Measurements from ENCODE around the gene CFAP65.

CFAP65 gene

GRCh38 chr2:218990612-218991011, 50.7 kb downstream of the CFAP65 start:
- no peak for DNase-seq

DNA sequence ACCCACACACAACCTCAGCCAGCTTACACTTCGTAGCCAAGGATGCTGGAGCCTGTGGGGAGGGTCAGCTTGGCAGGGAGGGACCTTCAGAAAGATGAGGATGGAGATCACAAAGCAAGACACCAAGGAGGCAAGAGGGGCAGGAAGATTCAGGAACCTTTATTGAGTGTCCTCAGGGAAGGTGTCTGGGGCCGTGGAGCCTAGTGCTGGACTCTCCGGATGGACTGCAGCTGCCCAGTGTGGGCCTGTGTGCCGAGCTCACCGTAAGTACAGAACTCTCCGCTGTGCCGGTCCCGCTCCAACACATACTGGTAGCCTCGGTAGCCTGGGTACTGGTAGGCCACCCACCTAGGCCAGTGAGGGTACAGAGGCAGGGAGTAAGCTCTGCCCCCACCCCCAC, 51.3 kb downstream of the CFAP65 start:
- no peak for DNase-seq

- DNase-seq = no peak
Measured at GRCh38 chr2:218988650-218989049, 52.7 kb downstream of the CFAP65 start.

DNA sequence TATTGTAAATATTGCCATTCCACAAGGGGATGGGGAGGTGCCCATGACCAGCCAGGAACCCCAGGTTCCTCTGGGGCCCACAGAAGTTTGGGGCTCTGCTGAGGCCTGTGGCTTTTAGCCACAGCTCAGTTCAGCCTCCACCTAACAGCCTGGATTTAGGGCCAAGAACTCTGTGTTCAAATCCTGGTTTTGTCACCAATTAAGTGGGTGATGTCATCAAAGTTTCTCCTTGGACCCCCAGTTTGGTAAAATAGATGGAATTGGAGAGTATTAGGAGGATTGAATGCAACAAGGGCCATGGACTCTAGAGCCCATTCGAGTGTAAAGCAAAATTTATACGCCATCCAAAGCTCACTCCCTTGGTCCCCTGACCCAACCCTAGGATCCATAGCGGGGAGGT, 53.2 kb downstream of the CFAP65 start:
- no peak for DNase-seq

GRCh38 chr2:218986148-218986761, 55.1 kb downstream of the CFAP65 start:
- DNase-seq = no peak

- DNase-seq = no peak
Measured at GRCh38 chr2:218985325-218986091, 55.8 kb downstream of the CFAP65 start.

DNA sequence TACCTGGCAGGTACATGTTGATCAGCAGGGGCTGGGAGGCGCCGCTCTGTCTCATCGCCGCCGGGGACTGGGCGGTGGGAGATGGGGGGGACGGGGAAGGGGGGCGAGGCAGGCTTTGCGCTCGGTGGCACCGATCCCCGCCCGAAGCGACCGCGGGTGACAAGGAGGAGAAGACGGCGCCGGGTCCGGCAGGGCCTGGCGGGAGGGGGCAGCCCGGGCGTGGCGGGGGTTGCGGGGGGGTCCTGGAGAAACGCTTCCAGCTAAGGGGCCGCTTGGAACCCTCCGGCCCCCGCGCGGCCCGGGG, 56.3 kb downstream of the CFAP65 start, which contains the start of gene FEV:
FEV (minus strand) TSS at position 164 of the 304 bp plus-strand sequence; CDS start at position 55, 109 bp downstream.
- no peak for DNase-seq

DNA sequence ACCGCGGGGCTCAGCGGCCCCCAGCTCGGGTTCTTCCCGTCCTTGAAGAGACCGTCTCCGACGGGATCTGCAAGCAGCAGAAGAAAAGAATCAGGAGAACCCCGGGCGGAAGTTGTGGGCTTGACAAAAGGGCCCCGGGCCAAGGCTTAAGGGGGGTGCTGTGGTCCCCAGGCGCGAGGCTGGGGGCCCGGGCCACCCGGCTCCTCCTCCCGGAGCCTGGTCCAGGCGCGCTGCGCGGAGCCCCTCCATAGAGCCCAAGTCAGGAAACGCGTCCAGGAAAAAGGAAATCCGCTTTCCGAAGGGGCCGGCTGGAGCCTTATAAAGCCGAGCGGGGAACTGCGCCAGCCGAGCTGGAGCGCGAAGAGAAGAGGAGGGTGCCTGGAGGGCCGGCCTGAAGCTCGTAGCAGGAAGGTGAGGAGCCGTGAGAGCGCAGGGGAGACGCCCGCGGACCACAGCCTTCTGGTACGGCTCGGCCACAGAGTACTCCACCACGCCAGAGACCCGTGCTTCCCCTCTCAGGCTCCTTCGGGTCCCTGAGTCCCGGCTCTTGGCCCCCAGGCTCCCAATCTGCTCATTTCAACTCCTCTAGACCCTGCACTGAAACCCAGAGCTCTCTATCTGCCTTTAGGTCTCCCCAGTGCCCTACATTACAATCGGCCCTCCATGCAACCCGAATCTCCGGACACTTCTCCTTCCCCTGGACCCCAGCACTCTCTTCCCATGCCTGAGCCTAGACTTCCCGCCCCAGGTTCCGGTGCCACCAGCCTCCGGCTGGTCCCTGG, 56.9 kb downstream of the CFAP65 start:
- DNase-seq = peak; percentile 50

GRCh38 chr2:218983934-218984238, 57.4 kb downstream of the CFAP65 start:
- no peak for DNase-seq

- DNase-seq = no peak
Measured at GRCh38 chr2:218983263-218983933, 57.9 kb downstream of the CFAP65 start.

DNA sequence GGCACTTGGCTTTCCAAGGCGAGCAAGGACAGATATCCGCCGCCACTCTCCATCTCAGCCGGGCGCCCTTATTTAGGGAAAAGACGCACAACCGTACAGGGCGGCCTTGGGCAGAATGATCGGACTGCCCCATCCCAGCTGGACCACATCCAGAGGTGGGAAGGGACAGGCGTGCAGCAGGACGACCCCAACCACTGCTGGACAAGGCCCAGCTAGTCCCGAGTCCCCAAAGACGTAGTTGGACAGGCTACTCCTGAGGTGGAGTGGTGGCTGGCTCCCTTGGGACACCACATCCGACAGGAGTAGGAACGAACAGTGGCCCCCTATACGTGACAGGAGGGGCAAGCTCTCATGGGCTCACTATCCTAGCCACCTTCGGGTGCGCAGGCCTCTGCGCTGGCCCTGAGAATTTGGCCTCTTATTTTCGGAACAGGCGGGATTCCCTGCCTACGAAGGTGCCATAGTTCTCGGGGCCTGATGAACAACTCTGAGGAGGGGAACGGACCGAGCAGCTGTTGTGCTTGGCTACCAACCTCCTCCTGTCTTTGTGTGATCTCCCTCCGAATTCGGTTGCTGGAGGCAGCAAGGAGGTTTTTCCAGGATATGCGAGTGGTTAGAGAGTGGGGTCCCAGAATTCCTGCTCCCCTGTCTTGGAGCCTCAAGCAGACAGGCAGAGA, 58.6 kb downstream of the CFAP65 start:
- DNase-seq = no peak

GRCh38 chr2:218981881-218982585, 59.3 kb downstream of the CFAP65 start:
- DNase-seq = no peak

DNA sequence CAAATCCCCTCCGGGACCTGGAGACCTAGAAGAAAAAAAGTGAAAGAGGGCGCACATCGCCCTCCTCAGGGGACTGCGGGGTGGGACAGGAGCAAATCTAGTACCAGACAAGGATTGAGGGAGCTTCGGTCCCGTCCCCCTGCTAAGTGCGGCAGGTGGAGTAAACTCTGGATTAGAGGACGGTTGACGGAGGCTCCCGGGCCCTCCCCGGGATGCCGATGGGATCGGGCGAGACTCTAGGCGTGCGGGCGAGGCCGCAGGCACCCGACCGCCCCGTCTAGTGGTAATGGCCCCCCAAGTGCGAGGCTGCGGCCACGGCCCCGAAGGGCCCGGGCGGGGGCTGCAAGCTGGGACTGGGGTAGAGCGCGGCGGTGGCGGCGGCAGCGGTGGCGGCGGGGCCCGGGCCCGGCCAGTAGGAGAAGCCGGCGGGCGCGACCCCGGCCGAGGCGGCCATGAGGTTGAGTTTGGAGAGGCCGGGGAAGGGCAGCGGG, 59.9 kb downstream of the CFAP65 start:
- no peak for DNase-seq

DNA sequence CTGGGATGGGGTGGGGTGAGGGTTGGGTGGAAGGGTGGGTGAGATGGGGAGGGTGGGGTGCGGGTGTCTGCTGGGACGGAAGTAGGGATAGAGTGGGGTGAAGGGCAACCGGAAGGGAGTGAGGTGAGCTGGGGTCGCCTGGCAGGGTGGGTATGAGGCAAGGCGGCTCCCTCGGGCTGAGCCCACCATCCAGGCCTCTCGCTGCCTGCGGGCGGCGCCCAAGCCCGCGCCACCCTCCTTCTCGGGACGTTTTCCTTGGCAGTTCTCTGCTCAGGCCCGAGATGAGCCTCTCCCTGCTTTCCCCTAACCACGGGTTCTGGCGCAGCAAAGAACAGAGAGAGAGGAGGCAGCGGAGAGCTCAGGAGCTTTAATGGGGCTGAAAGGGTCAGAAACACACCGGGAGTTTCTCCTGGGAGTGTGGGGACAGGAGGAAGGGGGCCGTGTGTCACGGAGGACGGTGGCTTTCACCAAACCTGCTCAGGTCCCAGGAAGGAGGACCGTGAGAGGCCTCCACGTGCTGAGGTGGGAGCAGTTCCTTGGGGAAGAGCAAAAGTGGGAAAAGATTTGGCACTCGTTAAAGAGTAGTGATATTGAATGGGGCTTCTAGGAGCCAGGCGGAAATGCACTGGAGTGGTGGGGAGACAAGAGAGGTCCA, 60.5 kb downstream of the CFAP65 start:
- DNase-seq = no peak

GRCh38 chr2:218979846-218980734, 61.2 kb downstream of the CFAP65 start:
- peak; percentile 92 for DNase-seq

DNA sequence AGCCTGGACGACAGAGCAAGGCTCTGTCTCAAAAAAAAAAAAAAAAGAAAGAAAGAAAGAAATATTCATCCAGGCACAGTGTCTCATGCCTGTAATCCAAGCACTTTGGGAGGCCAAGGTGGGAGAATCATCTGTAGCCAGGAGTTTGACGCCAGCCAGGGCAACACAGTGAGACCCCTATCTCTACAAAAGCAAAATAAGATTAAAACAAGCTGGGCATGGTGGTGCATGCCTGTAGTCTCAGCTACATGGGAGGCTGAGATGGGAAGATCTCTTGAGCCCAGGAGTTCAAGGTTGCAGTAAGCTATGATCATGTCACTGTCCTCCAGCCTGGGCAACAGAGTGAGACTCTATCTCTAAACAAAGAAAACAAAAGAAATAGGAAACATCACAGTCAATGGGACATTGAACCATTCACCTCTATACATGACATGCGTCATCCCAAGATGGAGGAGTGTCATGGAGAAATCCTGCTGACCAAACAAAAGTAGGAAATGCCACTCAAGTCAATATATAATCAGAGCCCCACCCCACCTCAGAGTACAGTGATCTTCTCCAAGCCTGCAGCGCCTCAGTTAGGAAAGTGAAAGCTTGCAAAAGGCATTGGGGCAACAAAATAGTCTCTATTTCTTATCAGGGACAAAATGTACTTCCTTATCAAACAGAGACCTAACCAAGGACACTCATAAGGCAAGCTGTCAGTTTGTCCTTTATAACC, 66.1 kb downstream of the CFAP65 start:
- DNase-seq = no peak

- no peak for DNase-seq
Measured at GRCh38 chr2:218970894-218971293, 70.4 kb downstream of the CFAP65 start.

DNA sequence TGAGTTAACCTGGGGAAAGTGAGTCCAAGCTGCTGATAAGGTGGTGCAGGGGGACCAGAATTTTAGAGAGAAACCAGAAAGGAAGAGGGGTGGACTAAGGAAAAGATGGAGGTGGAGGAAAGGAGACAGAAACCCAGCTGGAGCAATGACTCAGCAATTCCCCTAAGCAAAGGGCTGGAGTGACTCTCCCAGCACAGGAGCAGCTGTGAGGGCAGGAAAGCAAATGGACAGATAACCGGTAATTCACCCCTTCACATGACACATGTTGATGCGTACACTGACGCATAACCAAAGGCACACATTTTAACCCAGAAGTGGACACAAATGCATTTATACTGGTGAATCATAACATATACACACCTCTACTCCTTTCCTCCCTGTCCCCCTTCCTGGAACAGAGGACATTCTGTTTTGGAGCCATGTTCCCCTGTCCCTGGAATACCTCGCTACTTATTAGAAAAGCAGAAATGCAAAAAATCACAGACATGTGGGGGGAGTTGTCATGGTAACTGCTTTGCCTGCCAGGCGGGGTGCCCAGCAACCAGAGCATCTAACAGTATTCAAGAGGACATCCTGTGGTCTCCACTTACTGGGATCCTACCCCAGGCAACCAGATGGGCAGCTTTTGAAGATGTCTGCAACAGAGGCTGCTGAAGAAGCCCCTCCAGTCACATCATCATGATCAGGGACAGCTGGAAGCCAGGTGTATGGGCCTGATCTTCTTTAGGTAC, 77.1 kb downstream of the CFAP65 start:
- peak; percentile 85 for DNase-seq

DNA sequence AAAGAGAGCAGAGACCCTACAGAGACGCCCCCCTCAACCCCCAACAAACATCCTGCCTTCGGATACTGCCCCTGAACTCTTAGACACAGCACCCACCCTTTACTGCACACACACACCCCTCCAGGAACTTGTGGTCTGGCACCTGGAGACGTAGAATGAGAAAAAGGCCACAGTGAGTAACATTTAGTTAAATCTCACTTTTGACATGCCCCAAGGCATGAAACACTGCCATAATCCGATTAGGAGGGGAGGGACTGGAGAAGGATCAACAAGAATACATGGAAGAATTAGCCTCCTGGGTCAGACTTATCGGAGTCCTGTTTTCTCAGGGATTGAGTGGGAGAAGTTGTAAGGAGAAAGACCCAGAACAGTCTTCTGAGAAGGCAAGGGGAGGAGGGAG, 77.7 kb downstream of the CFAP65 start:
- DNase-seq = no peak

Data from NCI-H2227 treated with DMSO at 0.1 percent for 48 hours (cell line).